ENCODE data around the gene PRKCQ.
"Not testable (repeated sequence)": the region's sequence is repeated elsewhere in the genome, so short reads cannot be mapped to it uniquely, and the experiment has no call there.

The PRKCQ gene

DNA sequence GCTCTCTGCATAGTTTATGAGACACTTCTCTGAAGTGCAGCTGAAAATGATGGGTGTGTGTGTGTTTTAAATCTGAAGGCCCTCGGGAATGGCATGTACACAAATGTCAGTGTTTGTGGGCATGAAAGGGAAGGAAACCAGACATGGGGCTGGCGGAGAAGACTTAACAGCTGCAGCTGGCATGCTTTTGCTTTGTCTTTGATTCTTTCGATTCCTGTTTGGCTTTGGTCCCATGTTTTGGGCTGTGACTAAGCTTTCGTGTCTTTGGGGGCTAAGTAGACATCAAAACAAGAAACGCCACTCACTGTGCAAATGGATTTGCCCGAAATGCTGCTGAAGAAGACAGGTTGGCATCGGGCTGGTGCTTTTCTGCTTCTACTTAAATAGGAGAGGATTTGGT, 198.0 kb downstream of the PRKCQ start:
- no peaks in the 10 kb centered on the region for H3K4me1 ChIP-seq (ENCODE audit: insufficient read depth, poor library complexity, severe bottlenecking)
- DNase-seq (ENCODE audit: low spot score) = no peak
- H3K27me3 ChIP-seq (ENCODE audit: insufficient read depth, poor library complexity, severe bottlenecking) = no peaks in the 10 kb centered on the region
- H3K9me3 ChIP-seq (ENCODE audit: severe bottlenecking) = peaks cover 8% of the 10 kb centered on the region
- TF ChIP-seq, protein P1, sequence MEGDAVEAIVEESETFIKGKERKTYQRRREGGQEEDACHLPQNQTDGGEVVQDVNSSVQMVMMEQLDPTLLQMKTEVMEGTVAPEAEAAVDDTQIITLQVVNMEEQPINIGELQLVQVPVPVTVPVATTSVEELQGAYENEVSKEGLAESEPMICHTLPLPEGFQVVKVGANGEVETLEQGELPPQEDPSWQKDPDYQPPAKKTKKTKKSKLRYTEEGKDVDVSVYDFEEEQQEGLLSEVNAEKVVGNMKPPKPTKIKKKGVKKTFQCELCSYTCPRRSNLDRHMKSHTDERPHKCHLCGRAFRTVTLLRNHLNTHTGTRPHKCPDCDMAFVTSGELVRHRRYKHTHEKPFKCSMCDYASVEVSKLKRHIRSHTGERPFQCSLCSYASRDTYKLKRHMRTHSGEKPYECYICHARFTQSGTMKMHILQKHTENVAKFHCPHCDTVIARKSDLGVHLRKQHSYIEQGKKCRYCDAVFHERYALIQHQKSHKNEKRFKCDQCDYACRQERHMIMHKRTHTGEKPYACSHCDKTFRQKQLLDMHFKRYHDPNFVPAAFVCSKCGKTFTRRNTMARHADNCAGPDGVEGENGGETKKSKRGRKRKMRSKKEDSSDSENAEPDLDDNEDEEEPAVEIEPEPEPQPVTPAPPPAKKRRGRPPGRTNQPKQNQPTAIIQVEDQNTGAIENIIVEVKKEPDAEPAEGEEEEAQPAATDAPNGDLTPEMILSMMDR (IDR thresholded peaks at IDR 0.05; ENCODE audit: poor library complexity, severe bottlenecking) = no peak
- no peak overlapping the region for H3K27ac ChIP-seq (ENCODE audit: poor library complexity, severe bottlenecking)
- ATAC-seq (ENCODE audit: low read depth) = no peak
- no peaks in the 10 kb centered on the region for H3K36me3 ChIP-seq (ENCODE audit: low read depth)
- no peak overlapping the region for H3K4me3 ChIP-seq (ENCODE audit: severe bottlenecking)

DNA sequence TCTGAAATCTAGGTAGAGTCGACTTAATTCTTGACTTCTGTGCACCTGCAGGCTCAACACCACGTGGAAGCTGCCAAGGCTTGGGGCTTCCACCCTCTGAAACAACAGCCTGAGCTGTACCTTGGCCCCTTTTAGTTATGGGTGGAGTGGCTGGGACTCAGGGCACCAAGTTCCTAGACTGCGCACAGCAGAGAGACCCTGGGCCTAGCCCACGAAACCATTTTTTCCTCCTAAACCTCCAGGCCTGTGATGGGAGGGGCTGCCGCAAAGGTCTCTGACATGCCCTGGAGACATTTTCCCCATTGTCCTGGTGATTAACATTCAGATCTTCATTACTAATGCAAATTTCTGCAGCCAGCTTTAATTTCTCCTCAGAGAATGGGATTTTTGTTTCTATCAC, 199.6 kb downstream of the PRKCQ start:
- not testable (repeated sequence) for DNase-seq (ENCODE audit: low spot score); H3K36me3 ChIP-seq (ENCODE audit: low read depth); ATAC-seq (ENCODE audit: low read depth); H3K9me3 ChIP-seq (ENCODE audit: severe bottlenecking); H3K4me3 ChIP-seq (ENCODE audit: severe bottlenecking); H3K4me1 ChIP-seq (ENCODE audit: insufficient read depth, poor library complexity, severe bottlenecking); H3K27ac ChIP-seq (ENCODE audit: poor library complexity, severe bottlenecking); H3K27me3 ChIP-seq (ENCODE audit: insufficient read depth, poor library complexity, severe bottlenecking)

DNA sequence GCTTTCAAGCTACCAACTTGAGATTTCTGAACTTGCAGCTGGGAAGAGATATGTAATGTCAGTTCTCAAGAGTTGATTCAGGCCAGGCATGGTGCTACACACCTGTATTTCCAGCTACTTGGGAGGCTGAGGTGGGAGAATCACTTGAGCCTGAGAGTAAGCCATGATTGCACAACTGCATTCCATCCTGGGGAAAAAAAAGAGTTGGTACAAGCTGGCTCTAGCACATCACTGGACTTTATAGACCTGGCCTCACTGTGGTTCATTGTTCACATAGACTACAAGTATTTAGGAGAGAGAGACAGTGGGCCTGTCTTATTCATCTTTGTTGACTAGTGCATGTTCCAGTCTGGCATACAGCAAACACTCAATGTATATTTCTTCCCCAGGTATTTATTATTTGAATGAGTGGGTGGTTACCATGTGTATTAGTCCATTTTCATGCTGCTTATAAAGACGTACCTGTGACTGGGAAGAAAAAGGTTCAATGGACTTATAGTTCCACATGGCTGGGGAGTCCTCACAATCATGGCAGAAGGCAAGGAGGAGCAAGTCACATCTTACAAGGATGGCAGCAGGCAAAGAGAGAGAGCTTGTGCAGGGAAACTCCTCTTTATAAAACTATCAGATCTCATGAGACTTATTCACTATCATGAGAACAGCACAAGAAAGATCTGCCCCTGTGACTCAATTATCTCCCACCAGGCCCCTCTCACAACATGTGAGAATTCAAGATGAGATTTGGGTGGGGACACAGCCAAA, 200.9 kb downstream of the PRKCQ start:
- Histone ChIP-seq H3K4me3 (ENCODE audit: severe bottlenecking) (no peak overlapping the region), H3K9me3 (ENCODE audit: severe bottlenecking) (peaks cover 8% of the 10 kb centered on the region), H3K36me3 (ENCODE audit: low read depth) (no peaks in the 10 kb centered on the region), H3K27me3 (ENCODE audit: insufficient read depth, poor library complexity, severe bottlenecking) (no peaks in the 10 kb centered on the region), H3K27ac (ENCODE audit: poor library complexity, severe bottlenecking) (no peak overlapping the region), H3K4me1 (ENCODE audit: insufficient read depth, poor library complexity, severe bottlenecking) (no peaks in the 10 kb centered on the region)
- no peak for DNase-seq (ENCODE audit: low spot score)
- no peak for ATAC-seq (ENCODE audit: low read depth)
- TF ChIP-seq, protein P1 (IDR thresholded peaks at IDR 0.05; ENCODE audit: poor library complexity, severe bottlenecking) = no peak
